HL-60/S4 treated with phorbol 12-myristate 13-acetate at 8.2 ng/mL for 4 days and 3 days (cell line): ENCODE measurements around the gene WNK2.

ENCODE experiments used
- in situ Hi-C: fragments of 300-500 bp; cut with MboI; formaldehyde crosslinking; loops from 2 replicates; pipeline ENCODE4 v1.15.0; 2022; ENCODE audit warnings: low sequenced_read_pairs

WNK2 gene

DNA sequence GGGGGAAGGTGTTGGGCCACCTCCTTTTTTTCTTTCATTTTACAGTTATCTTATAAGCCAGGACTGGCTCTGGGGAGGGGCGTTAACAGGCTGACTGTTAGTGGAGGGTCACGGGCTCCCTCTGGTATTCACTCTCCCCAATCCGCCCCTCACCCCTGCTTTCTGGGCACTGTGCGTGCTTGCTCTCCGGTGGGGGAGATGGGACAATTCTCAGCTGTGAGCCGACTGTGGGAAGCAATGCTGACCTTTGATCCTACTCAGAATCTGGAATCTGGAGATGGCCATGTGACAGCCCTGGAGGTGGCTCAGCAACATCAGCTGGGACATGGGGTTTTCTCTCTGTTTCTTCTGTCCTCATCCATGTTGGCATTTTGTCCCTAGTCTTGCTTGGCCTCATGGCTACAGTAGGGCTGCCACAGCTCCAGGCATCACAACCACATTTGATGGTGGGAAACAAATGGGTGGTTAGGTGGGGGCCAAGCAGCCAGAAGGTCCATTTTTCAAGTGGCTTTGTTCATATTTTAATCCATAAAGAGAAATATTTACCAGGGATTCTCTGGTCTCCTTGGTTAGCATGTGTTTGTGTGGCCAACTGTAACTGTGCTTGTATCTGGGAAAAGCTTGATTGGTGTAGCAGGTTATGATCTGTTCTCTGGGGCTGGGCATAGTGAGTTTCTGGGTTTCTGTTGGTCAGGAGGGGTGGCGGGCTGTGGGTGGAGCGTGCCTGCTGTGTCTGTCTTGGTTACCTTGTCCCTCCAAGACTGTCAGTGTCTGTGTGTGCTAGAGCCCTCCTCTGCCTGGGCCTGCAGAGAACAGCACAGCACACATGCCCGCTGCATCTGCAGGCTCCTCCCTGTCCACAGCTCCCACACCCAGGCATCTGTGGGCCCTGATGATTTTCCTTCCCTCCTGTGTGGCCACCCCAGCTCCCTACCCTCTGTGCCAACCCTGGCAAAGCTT lies 12.4 kb downstream of the WNK2 start:
- in situ Hi-C loops, result no loop called here

DNA sequence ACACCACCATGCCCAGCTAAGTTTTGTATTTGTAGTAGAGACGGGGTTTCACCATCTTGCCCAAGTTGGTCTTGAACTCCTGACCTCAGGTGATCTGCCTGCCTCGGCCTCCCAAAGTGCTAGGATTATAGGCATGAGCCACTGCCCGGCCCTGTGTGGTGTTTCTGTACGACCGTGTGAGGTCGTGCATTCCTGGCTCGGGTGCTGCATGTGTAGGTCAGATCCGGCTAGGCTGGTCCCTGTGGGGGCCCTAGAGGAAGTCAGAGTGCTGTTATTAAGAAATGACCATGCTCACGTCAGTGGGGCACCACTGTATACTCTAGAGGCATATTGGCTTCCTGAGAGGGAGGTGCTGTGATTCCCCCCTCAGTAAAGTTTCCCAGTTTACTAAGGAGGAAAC lies 13.7 kb downstream of the WNK2 start:
- in situ Hi-C loops, result no loop called here

GRCh38 chr9:93198117-93198837 lies 14.3 kb downstream of the WNK2 start:
- in situ Hi-C loops, result no loop called here

GRCh38 chr9:93198838-93199625 lies 15.1 kb downstream of the WNK2 start:
- in situ Hi-C loops, result no loop called here

- in situ Hi-C loops, result no loop called here
Measured at GRCh38 chr9:93200449-93200742, 16.5 kb downstream of the WNK2 start.

DNA sequence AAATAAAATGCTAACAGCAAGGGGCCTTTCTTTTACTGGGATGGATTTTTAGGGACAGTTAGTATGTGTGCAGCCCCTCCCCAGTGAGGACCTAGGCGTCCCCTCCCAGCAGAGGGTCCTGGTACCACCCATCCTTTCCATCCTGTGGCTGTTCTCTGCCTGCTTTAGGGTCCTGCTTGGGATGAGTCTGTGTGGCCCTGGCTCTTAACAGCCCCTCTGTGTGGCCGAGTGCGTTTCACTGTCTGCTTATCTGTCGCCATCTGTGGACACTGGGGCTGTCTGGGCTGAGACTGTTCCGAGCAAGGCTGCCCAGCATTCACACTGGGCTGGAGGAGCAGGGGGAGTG lies 17.0 kb downstream of the WNK2 start:
- in situ Hi-C loops, result no loop called here

- in situ Hi-C loops, result no loop called here
Measured at GRCh38 chr9:93203026-93203717, 19.2 kb downstream of the WNK2 start.

DNA sequence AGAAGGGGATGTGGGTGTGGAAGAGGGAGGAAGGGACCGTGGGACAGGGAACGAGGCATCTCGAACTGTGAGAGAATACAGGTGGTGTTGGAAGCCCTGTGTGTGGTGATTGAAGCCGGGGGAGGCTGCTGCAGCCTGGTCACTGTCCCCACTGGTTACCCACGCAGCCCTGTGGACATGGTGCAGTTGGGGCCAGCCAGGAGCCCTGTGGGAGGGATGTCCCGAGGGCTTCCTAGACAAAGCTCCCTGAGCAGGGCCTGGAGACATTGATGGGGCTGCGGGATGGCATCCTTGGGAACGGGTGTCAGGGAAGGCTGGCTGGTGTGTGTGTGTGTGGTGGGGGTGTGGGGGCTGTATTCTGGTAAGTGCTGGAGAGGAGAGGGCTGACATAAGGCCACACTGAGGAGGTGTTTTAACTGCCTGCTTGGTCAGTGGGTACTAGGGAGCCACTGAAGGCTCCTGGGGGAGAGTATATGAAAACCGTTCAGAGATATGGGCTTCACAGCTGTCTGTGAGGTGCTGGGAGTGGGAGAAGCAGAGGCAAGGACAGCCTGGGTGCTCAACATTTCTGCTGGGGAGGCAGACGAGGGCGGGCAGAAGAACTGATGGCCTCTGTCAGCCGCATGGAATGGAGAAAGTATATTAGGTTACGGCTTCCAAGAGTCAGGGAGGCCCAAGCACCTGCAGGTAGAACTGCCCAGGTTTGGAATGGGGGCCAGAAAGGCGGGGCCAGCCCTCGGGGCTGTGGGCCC lies 20.0 kb downstream of the WNK2 start:
- in situ Hi-C loops, result no loop called here

DNA sequence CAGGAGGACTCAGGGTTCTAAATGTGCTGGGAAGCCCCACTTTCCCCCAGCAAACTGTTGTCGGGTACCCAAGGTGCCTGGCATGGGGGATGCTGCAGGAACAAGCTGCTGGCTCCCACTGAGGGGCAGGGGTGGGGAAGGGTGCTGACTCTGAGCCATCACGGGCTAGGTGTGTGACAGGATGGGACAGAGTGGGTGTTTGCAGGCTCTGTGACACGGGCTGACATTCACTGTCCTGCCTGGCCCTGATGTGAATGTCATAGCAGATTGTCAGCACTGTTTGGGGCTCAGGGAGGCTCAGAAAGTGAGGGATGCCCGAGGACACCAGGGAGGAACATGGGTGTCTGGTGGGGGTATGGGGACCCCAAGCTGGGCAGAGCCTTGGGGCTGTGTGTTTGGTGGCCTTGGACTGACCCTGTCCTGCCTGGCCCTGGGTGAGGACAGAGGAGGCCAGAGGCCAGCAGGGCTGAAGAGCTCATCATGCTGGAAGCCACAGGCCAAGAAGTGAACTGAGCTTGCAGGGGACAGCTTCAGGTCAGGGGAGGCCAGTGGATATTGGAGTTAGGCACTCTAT lies 20.6 kb downstream of the WNK2 start:
- in situ Hi-C loops, result no loop called here

DNA sequence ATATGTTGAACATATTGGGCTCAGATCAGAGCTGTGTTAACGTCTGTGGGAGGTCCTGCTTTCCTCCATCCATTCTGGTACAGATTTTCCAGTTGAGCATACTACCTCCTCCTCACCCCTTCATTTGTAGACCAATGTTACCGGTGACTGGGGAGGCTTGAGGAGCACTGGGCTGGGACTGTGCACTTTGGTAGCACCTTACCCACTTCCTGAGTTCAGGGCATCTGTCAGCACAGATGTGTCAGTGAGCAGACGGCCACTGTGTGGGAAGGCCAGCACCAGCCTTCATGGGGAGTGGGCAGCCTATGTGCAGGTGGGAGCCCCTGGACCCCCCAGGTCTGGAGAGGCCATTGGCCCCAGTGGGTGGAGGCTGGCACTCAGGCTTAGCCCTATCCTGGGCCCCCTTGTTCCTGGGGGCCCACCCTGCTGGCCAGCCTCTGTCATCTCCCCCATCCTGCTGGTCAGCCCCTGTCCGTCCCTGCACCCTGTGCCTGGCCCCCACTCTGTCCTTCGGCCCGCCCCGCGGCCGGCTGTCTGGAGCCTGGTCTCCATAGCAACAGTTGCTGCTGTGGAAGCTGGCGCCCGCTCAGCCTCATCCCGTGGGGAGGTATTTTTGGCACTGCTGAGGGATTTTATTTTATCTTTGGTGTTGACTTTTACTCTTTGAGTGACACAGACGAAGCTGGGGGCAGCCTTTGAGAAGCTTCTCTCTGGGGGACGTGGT lies 21.3 kb downstream of the WNK2 start:
- in situ Hi-C loops, result no loop called here

- in situ Hi-C loops, result no loop called here
Measured at GRCh38 chr9:93205896-93206575, 22.1 kb downstream of the WNK2 start.

- in situ Hi-C loops, result no loop called here
Measured at GRCh38 chr9:93206576-93207155, 22.7 kb downstream of the WNK2 start.

DNA sequence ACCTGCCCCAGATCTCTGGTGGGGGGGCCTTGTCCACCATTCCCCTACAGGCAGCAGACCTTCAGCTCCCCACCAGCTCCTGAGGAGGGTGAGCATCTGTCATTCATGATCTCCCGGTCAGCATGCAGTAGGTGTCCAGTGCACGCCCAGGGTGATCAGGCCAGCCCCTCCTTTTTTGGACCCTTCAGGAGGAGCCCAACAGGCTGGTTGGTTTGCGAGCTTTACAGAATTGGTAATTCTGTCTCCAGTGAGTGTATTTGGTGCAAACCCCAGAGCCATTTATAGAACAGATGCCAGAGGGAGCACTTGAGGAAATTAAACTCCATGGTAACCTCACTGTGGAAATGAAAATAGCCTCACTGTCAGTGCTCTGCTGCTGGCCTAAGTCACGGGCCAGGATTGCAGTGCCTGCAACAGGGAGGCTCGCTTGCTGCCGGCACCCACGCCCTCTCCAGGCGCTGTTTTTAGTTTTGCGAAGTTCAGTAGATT lies 23.4 kb downstream of the WNK2 start:
- in situ Hi-C loops, result no loop called here

DNA sequence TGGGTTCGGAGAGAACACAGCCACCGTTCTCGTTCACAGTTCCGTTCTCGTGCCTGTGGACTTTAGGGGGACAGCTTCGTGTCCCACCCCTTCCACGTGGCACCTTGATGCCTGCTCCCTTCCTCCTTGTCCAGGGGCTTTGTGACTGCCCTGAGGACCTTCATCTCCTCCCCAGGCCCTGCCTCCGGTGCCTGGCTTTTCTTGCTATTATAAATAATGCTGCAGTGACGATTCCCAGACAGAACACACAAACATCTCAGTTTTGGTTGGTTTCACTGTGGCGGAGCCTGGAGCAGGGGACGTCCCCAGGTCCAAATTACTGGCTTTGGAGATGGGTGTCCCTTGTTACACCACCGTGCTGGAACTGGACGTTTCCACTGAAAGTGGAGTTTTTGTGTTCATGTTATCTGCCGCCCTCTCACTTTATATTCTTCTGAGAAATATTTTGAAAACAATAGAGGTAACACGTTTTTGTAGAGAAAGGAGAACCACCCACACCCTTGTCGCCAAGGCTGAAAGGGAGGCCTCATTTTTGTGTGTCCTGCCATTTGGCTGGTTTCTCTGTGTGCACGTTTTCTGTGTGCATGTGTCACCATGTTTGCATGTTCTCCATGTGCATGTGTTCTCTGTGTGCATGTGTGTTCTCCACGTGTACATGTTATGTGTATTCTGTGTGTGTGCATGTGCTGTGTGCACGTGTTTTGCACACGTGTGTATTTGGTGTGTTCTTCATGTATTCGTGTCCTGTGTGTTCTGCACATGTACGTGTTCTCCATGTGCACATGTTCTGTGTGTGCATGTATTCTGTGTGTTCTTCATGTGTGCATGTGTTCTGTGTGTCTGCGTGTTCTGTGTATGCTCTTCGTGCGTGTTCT lies 24.2 kb downstream of the WNK2 start:
- in situ Hi-C loops, result no loop called here

- in situ Hi-C loops, result no loop called here
Measured at GRCh38 chr9:93209097-93209496, 25.2 kb downstream of the WNK2 start.

DNA sequence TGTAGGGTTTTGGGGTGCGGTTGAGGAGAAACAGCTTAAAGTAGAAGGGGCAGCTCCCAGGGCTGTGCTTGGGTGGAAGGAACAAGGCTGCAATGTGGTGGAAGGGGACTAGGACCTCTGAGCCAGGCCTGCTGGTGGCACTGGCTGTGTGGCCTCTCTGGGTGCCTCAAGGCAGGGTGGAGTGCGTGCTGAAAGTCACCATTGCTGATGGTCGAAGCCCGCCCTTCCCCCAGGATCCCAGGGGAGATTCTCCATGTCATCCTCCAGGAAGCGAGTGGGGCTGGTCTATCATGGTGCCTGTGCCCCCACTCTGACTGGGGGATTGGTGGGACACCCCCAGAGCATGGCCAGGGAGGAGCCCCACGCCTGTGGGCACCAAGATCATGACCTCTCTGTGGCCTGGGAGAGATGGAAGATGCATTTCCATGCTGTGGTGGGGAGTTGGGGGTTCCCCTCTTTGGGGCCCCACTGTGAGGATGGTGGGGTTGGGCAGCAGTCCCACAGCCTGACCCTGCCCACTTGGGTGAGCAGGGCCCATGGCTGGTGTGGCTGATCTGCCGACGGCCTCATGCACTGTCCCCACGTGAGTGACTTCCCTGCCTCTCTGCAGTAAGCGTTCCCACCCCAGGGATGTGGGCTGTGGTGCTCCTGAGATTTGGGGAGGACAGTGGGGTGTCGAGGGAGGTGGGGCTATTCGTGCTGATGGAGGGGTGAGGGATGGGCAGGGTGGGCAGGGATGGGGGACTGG lies 25.8 kb downstream of the WNK2 start:
- in situ Hi-C loops, result no loop called here
